Upper lobe of right lung (tissue), 1 donor: ENCODE results near the gene SLC45A3. TPM values are rescaled to one million over a fixed set of nuclear protein-coding genes. Genes with fewer than 3 reads are reported as not detected.

Experiments used
- ATAC-seq: fragments of 200-7000 bp; cut with Tn5 transposase; one replicate; pipeline ENCODE4 v1.9.1; 2020; ENCODE audit warnings: mild to moderate bottlenecking, moderate library complexity
- DNase-seq: peaks from one replicate; pipeline ENCODE4 v3.0.0-alpha.2; 2020
- H3K27ac ChIP-seq: fragments of 200-600 bp; one replicate; pipeline ENCODE4 v1.8.0; 2022
- H3K27me3 ChIP-seq: fragments of 200-600 bp; one replicate; pipeline ENCODE4 v1.8.0; 2022; ENCODE audit warnings: mild to moderate bottlenecking
- H3K36me3 ChIP-seq: fragments of 200-600 bp; one replicate; pipeline ENCODE4 v1.8.0; 2022
- H3K4me1 ChIP-seq: fragments of 200-600 bp; one replicate; pipeline ENCODE4 v1.8.0; 2022
- H3K4me3 ChIP-seq: fragments of 200-600 bp; one replicate; pipeline ENCODE4 v1.8.0; 2022; ENCODE audit warnings: mild to moderate bottlenecking
- H3K9me3 ChIP-seq: fragments of 200-600 bp; one replicate; pipeline ENCODE4 v1.8.0; 2022
- CTCF ChIP-seq: fragments of 200-600 bp; IDR thresholded peaks from one replicate; pipeline ENCODE4 v1.8.0; 2022; ENCODE audit warnings: antibody characterized with exemption
- intact Hi-C: fragments of 100-400 bp; cut with DNase I; formaldehyde crosslinking; loops from one replicate; pipeline ENCODE4 v1.11.0; 2022
- total RNA-seq: library from RNA; stranded (reverse); fragmentation: NEBNext Ultra II Directional; extraction: Animal tissue kit (Norgen Biotek cat#: 25700); gene quantifications from one replicate; pipeline ENCODE4 v1.2.1, GENCODE V29; 2021
- donor health status: DM: no; HTN: yes; CAD: no; lungs with severe emphysema.

Gene SLC45A3
- total RNA-seq, 1 donor from 2014 or later, result 8.6 TPM

GRCh38 chr1:205631768-205632668 lies 48.3 kb downstream of the SLC45A3 start, which contains the start of gene ELK4:
ELK4 (minus strand) TSS chr1:205632011; CDS start chr1:205623882, 8,129 bp downstream.
- H3K36me3 ChIP-seq, result no peaks in the 10 kb centered on the region
- H3K9me3 ChIP-seq, result no peaks in the 10 kb centered on the region
- intact Hi-C loops, result no loop called here
- ATAC-seq (peak; percentile 98), DNase-seq (peak; percentile 99)
- peak; percentile 76 for TF ChIP-seq CTCF
- H3K27ac ChIP-seq, result peak within 1 kb of the TSS; percentile 92
- H3K27me3 ChIP-seq, result no peaks in the 10 kb centered on the region
- H3K4me1 ChIP-seq, result peaks cover 25% of the 10 kb centered on the region
- peak within 1 kb of the TSS; percentile 82 for H3K4me3 ChIP-seq

DNA sequence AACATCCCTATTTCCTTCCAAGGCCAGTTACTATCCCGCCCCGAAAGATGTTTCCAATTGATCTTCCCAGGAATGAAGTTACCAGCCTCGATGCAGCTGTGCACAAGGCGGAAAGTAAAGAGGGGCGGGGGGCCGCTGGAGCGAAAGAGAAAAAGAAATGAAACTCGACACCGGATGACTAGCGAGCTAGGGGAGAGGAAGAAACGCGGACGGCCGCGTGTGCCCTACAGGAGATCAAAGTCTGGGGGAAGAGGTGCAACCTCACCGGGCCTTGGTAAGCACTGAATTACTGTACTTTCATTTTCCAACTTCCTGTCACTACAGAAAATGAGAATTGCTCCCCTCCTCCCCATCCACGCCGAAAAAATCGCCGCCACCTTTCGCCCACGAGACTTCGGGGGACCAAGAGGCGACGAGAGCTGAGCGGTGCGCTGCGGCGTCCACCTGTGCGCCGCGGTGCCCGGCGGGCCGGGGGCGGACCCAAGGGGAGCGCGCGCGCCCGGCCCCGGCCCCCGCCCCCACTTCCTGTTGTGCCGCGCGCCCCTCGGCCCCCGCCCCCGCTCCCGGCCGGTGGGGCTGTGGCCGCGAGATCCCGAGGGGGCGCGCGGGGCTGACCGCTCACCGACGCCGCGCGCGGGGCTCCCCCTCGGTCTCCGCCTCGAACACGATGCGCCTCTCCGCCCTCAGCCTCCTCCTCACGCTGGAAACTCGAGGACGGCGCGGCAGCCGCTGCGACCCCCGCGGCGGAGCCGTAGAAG lies 49.1 kb downstream of the SLC45A3 start:
- intact Hi-C loops, result no loop called here
- no peaks in the 10 kb centered on the region for H3K36me3 ChIP-seq
- H3K4me1 ChIP-seq, result peaks cover 20% of the 10 kb centered on the region
- peak overlapping the region; percentile 91 for H3K27ac ChIP-seq
- H3K4me3 ChIP-seq, result peak overlapping the region; percentile 82
- peak; percentile 82 for ATAC-seq
- H3K27me3 ChIP-seq, result no peaks in the 10 kb centered on the region
- H3K9me3 ChIP-seq, result no peaks in the 10 kb centered on the region
- peak; percentile 86 for DNase-seq
- TF ChIP-seq CTCF, result no peak

DNA sequence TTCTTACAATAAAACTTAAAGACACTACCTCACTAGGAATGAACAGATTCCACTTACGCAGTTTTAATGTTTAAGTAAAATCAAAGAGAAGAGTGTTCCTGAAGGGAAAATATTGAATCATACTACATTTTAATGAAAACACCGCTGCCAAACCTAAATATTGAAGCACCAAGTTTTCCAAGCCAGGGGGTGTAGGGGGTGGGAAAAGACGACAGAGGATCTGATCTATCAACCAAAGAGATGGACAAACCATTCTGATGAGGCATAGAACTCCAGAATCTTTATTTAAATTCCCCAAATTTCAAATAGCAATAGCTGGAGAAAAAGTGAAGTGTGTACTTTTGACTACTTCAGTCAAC lies 49.7 kb downstream of the SLC45A3 start:
- no peak for ATAC-seq
- intact Hi-C loops, result no loop called here
- peak overlapping the region; percentile 91 for H3K27ac ChIP-seq
- TF ChIP-seq CTCF, result no peak
- H3K27me3 ChIP-seq, result no peaks in the 10 kb centered on the region
- no peak for DNase-seq
- peaks cover 20% of the 10 kb centered on the region for H3K4me1 ChIP-seq
- peak overlapping the region; percentile 82 for H3K4me3 ChIP-seq
- H3K9me3 ChIP-seq, result no peaks in the 10 kb centered on the region
- no peaks in the 10 kb centered on the region for H3K36me3 ChIP-seq

- Histone ChIP-seq H3K9me3 (no peaks in the 10 kb centered on the region), H3K4me3 (peak overlapping the region; percentile 82), H3K27ac (peak overlapping the region; percentile 91), H3K27me3 (no peaks in the 10 kb centered on the region), H3K4me1 (peaks cover 20% of the 10 kb centered on the region), H3K36me3 (no peaks in the 10 kb centered on the region)
- intact Hi-C loops, result no loop called here
- ATAC-seq (no peak), DNase-seq (no peak)
- no peak for TF ChIP-seq CTCF
These were observed 50.1 kb downstream of the SLC45A3 start for GRCh38 chr1:205630241-205630640.

DNA sequence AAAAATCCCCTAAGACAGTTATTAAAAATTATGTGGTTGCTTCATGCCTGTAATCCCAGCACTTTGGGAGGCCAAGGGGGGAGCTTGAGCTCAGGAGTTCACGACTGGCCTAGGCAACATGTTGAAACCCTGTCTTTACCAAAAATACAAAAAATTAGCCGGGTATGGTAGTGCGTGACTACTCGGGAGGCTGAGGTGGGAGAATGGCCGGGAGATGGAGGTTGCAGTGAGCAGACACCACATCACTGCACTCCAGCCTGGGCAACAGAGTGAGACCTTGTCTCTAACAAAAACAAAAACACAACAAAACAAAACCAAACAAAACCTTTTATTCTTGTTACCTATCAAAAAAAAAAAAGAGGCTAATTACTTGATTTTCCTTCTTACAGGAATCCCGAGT lies 50.6 kb downstream of the SLC45A3 start:
- Histone ChIP-seq H3K27me3 (no peaks in the 10 kb centered on the region), H3K4me3 (no peak overlapping the region), H3K27ac (no peak overlapping the region), H3K9me3 (no peaks in the 10 kb centered on the region), H3K4me1 (peaks cover 22% of the 10 kb centered on the region), H3K36me3 (no peaks in the 10 kb centered on the region)
- TF ChIP-seq CTCF, result no peak
- DNase-seq, result no peak
- intact Hi-C loops, result no loop called here
- ATAC-seq, result no peak
